Measurements from ENCODE around the gene GATM. TPM values are rescaled to one million over a fixed set of nuclear protein-coding genes. Genes with fewer than 3 reads are reported as not detected.

Gene GATM
- total RNA-seq, 1 experiment from 2014 or later: 10.7 TPM

DNA sequence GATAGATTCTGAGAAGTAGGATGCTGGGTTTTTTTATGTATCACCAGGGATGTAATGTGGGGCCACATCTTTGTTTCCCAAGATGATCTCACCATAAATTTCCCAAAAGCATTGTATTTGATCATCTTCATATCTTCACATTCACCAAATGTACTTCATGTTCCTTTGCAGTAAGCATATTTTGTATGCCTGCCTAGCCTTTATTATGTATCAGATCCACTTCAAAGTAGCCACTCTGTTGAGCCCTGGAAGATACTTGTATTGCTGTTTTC is 14.2 kb upstream of the GATM start:
- Histone ChIP-seq H3K4me1 (ENCODE audit: insufficient read depth, low read length) (no peaks in the 10 kb centered on the region), H3K79me1 (ENCODE audit: insufficient read depth, low read depth, low read length, poor library complexity, severe bottlenecking) (no peaks in the 10 kb centered on the region), H3K79me2 (ENCODE audit: insufficient read depth, low read length) (no peaks in the 10 kb centered on the region), H2AFZ (ENCODE audit: low read length) (no peak overlapping the region), H3T11ph (ENCODE audit: low read length) (no peak overlapping the region), H3K56ac (ENCODE audit: insufficient read length, low read depth, low read length) (no peak overlapping the region), H3K4me2 (ENCODE audit: insufficient read depth, insufficient read length, low read length) (no peak overlapping the region), H3K9me3 (ENCODE audit: control insufficient read depth, low read depth, low read length) (no peaks in the 10 kb centered on the region), H3K14ac (ENCODE audit: insufficient read depth, low read length) (no peak overlapping the region), H2BK120ac (ENCODE audit: low read depth, low read length, poor library complexity, severe bottlenecking) (no peak overlapping the region), H4K5ac (ENCODE audit: insufficient read length, low read depth, low read length) (no peak overlapping the region), H2BK5ac (ENCODE audit: insufficient read length, low read length) (no peak overlapping the region), H3K4ac (ENCODE audit: low read depth, low read length) (no peak overlapping the region), H4K20me1 (ENCODE audit: control insufficient read depth, insufficient read depth, insufficient read length) (no peaks in the 10 kb centered on the region), H3K18ac (ENCODE audit: insufficient read length, low read depth, low read length) (no peak overlapping the region), H3K9ac (ENCODE audit: extremely low read depth, insufficient read length, low read length) (no peak overlapping the region), H2BK15ac (ENCODE audit: low read depth, low read length) (no peak overlapping the region), H2BK12ac (ENCODE audit: insufficient read length, low read depth, low read length) (no peak overlapping the region), H4K8ac (replicated peaks; ENCODE audit: insufficient read length, low read depth, low read length) (no peak overlapping the region), H3K23me2 (ENCODE audit: insufficient read length, low read depth, low read length, poor library complexity, severe bottlenecking) (no peaks in the 10 kb centered on the region), H3K27ac (ENCODE audit: insufficient read length, low read depth, low read length) (no peak overlapping the region), H2BK20ac (ENCODE audit: low read depth, low read length, poor library complexity, severe bottlenecking) (no peak overlapping the region), H3K23ac (ENCODE audit: insufficient read length, low read depth, low read length) (no peak overlapping the region), H3K27me3 (ENCODE audit: insufficient read depth, low read length) (no peaks in the 10 kb centered on the region), H4K91ac (ENCODE audit: insufficient read length, low read depth, low read length) (no peak overlapping the region), H2AK5ac (ENCODE audit: insufficient read length, low read length) (no peak overlapping the region)
- Mint-ChIP-seq H3K36me3 (ENCODE audit: insufficient read depth in 1 of 3, low read depth in 3 of 3) (no peaks in the 10 kb centered on the region), H3K4me3 (no peak overlapping the region), H3K27ac (no peak overlapping the region), H3K4me1 (peaks cover 0 to 2% of the 10 kb centered on the region in 2 experiments; a peak in 2 of 4 replicates), H3K9me3 (no peaks in the 10 kb centered on the region), H3K27me3 (ENCODE audit: low read depth) (peaks cover 68% of the 10 kb centered on the region)
- TF ChIP-seq, protein P1, sequence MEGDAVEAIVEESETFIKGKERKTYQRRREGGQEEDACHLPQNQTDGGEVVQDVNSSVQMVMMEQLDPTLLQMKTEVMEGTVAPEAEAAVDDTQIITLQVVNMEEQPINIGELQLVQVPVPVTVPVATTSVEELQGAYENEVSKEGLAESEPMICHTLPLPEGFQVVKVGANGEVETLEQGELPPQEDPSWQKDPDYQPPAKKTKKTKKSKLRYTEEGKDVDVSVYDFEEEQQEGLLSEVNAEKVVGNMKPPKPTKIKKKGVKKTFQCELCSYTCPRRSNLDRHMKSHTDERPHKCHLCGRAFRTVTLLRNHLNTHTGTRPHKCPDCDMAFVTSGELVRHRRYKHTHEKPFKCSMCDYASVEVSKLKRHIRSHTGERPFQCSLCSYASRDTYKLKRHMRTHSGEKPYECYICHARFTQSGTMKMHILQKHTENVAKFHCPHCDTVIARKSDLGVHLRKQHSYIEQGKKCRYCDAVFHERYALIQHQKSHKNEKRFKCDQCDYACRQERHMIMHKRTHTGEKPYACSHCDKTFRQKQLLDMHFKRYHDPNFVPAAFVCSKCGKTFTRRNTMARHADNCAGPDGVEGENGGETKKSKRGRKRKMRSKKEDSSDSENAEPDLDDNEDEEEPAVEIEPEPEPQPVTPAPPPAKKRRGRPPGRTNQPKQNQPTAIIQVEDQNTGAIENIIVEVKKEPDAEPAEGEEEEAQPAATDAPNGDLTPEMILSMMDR (conservative IDR thresholded peaks at IDR 0.05): no peak
- no peak for DNase-seq

Data from H9 (cell line).